Activated CD4-positive, alpha-beta T cell treated with anti-CD3 and anti-CD28 coated beads for 36 hours (primary cell): ENCODE measurements around the gene PPP1R36. TPM values are rescaled to one million over a fixed set of nuclear protein-coding genes. Genes with fewer than 3 reads are reported as not detected.

ENCODE experiments used
- ATAC-seq: fragments of 200-7000 bp; cut with Tn5 transposase; one replicate; pipeline ENCODE4 v1.10.0; 2021; ENCODE audit warnings: mild to moderate bottlenecking, moderate library complexity
- CTCF ChIA-PET: fragments of 350-600 bp; sonication (Branson Sonifier 250); formaldehyde crosslinking; loops from one replicate; lab custom pipeline; 2021; ENCODE audit warnings: antibody characterized with exemption; lab: Charles Lee
- POLR2A ChIA-PET: fragments of 350-600 bp; sonication (Branson Sonifier 250); formaldehyde crosslinking; loops from one replicate; lab custom pipeline; 2021; ENCODE audit warnings: antibody characterized with exemption, inconsistent platforms; lab: Charles Lee
- DNase-seq: peaks from one replicate; pipeline ENCODE4 v3.0.0-alpha.2; 2020
- H3K27ac Mint-ChIP-seq: one replicate; pipeline ENCODE4 v1.8.0; 2021; ENCODE audit warnings: mixed read lengths
- H3K27me3 Mint-ChIP-seq: one replicate; pipeline ENCODE4 v1.8.0; 2021; ENCODE audit warnings: mixed read lengths
- H3K36me3 Mint-ChIP-seq: one replicate; pipeline ENCODE4 v1.8.0; 2021; ENCODE audit warnings: low read depth, mixed read lengths
- H3K4me1 Mint-ChIP-seq: one replicate; pipeline ENCODE4 v1.8.0; 2021; ENCODE audit warnings: mixed read lengths
- H3K4me3 Mint-ChIP-seq: one replicate; pipeline ENCODE4 v1.8.0; 2021; ENCODE audit warnings: mild to moderate bottlenecking, moderate library complexity, mixed read lengths
- H3K9me3 Mint-ChIP-seq: one replicate; pipeline ENCODE4 v1.8.0; 2021; ENCODE audit warnings: low read depth, mixed read lengths
- intact Hi-C, 2 experiments: fragments of 100-400 bp; cut with DNase I in 1 of 2; cut with micrococcal nuclease in 1 of 2; formaldehyde crosslinking; loops; one replicate each; pipeline versions ENCODE4 v1.14.2 to v1.15.1; 2022 to 2024; cut with DNase I, micrococcal nuclease
- total RNA-seq, 2 experiments: library from RNA; stranded (reverse); gene quantifications; one replicate each; pipeline ENCODE4 v1.2.3, GENCODE V29; 2021

Gene PPP1R36
- total RNA-seq, 2 experiments from 2014 or later = 0.14 TPM; not detected in 1

DNA sequence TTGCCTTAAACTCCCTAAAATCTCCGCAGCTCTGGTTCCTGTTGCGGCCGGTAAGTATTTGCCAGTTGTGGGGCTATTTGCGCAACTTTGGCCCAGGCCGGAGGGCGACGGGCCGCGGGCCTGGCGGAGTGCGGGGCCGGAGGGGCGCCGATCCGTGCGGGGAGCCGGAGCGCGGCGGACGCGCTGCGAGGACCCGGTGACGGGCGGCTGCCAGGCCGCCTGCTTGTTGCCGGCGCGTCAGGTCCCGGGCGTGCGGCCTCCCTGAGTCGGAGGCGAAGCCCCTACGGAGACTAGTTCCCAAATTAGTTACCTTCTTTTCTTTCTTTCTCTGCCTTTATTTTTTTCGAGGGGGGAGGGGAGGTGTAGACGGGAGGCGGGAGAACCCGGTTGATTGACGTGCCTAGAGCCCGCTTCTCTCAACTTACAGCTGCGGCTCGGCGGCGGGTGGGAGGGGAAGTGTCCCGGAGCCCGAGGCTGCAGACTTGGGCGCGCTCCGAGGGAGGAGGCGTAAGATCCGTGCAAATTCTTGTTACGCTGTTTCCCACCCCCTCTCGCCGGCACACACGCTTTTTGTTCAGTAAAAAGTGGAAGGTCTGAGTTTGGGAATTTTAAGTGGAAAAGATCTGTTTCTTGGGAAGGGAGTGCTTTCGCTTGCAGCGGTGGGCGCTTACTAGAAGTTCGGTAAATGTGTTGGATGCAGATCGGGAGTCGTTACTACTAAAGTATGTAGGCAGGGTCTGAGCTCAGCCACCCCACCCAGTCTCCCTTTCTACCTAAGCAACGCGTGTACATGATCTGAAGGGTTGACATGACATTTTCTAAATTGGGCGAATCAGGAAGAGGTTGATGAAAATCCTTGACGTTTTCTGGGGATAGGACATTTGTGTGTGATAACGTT, 44.6 kb upstream of the PPP1R36 start:
- Mint-ChIP-seq H3K27ac (peak overlapping the region; percentile 97), H3K9me3 (no peaks in the 10 kb centered on the region), H3K4me1 (peaks cover 51% of the 10 kb centered on the region), H3K36me3 (peaks cover 43% of the 10 kb centered on the region), H3K27me3 (no peaks in the 10 kb centered on the region), H3K4me3 (peak overlapping the region; percentile 98)
- DNase-seq = peak; percentile 94
- ChIA-PET POLR2A (interaction anchor here (0.7 to 1.0 kb wide), 3 partner anchors 40 to 117 kb away, joined by 3 to 4 read pairs (median 3); partner anchors contain the start of genes AKAP5 and MTHFD1), CTCF (interaction anchor here (0.9 to 1.2 kb wide), 3 partner anchors 21 to 167 kb away, joined by 3 to 7 read pairs (median 3); no protein-coding TSS in a partner anchor)
- intact Hi-C loops = loop anchor here (1.0 to 10.0 kb wide), 12 partner anchors 38 to 1030 kb away; partner anchors contain the start of genes WDR89 (in 2 of the 2), AKAP5 (in 1 of the 2), FNTB (in 1 of the 2) and FUT8 (in 1 of the 2)
- peak; percentile 38 for ATAC-seq

DNA sequence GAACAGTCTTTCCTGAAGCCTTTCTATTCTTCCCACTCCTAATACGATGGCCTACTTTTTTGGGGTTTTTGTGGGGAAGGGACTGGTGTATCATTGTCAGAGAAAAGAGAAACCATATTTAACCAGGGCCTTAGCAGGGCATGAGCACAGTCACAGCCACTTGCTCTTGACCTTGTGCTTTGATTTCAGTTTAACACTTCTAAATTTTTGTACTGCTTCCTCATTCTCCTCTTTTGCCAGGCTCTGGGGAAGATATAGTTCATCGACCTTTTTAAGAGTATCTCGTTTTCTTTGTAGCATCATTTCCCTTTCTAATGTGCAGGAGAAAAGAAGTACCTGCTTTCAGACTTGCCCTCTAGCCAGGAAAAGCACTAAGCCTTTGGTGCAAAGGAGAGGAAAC, 43.0 kb upstream of the PPP1R36 start:
- Mint-ChIP-seq H3K27me3 (no peaks in the 10 kb centered on the region), H3K4me3 (peak overlapping the region; percentile 98), H3K4me1 (peaks cover 60% of the 10 kb centered on the region), H3K9me3 (no peaks in the 10 kb centered on the region), H3K27ac (peak overlapping the region; percentile 95), H3K36me3 (peaks cover 45% of the 10 kb centered on the region)
- POLR2A ChIA-PET = no interaction called here
- ATAC-seq = no peak
- DNase-seq = no peak
- CTCF ChIA-PET = no interaction called here
- intact Hi-C loops = loop anchor here (5.0 to 10.0 kb wide), 6 partner anchors 642 to 1032 kb away; partner anchors contain the start of genes FUT8 (in 1 of the 2), PPP2R5E (in 1 of the 2), SGPP1 (in 1 of the 2) and WDR89 (in 1 of the 2)

DNA sequence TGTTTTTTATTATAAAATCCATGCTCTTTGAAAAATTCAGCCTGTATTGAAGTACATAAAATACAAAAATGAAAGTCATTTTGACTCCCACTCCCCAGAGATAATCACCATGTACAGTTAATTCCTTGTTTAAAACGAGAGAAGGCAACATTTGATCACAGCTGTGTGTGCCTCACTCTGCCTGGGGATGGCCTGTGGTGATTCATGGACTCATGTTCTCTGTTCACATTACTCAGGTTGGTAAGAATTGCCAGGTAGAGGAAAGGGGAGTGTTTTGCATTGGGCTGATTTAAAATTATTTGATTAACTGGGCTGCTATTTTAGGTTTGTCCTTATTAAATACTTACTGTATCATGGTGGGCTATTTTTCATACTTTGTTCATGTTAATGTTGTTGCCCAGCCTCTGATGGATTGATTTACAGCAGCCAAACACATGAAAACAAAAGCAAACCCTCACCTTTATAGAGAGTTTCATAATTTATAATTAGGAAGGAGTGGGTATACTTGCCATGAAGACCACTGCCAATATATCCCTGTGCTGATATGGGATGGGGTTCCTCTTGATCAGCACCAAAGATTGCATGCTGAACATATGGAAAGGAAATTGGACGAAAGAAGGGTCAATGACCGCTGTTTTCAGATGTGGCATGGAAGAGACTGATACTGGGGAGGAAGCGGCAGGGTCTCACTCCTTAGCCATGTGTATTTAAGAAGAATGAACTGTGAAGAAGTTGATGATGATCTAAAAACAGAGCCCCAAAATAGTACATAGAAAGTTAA, 42.2 kb upstream of the PPP1R36 start:
- ChIA-PET CTCF (interaction anchor here (0.6 to 1.3 kb wide), 4 partner anchors 11 to 41 kb away, joined by 3 read pairs; no protein-coding TSS in a partner anchor), POLR2A (interaction anchor here (0.7 to 1.5 kb wide), 4 partner anchors 33 to 707 kb away, joined by 3 to 5 read pairs (median 4); partner anchors contain the start of genes HSPA2 and MTHFD1)
- Mint-ChIP-seq H3K36me3 (peaks cover 37% of the 10 kb centered on the region), H3K27ac (peak overlapping the region; percentile 95), H3K4me3 (peak overlapping the region; percentile 98), H3K27me3 (no peaks in the 10 kb centered on the region), H3K9me3 (no peaks in the 10 kb centered on the region), H3K4me1 (peaks cover 62% of the 10 kb centered on the region)
- DNase-seq = peak; percentile 73
- ATAC-seq = peak; percentile 9
- intact Hi-C loops = loop anchor here (5.0 to 10.0 kb wide), 6 partner anchors 643 to 1033 kb away; partner anchors contain the start of genes FUT8 (in 1 of the 2), PPP2R5E (in 1 of the 2), SGPP1 (in 1 of the 2) and WDR89 (in 1 of the 2)

DNA sequence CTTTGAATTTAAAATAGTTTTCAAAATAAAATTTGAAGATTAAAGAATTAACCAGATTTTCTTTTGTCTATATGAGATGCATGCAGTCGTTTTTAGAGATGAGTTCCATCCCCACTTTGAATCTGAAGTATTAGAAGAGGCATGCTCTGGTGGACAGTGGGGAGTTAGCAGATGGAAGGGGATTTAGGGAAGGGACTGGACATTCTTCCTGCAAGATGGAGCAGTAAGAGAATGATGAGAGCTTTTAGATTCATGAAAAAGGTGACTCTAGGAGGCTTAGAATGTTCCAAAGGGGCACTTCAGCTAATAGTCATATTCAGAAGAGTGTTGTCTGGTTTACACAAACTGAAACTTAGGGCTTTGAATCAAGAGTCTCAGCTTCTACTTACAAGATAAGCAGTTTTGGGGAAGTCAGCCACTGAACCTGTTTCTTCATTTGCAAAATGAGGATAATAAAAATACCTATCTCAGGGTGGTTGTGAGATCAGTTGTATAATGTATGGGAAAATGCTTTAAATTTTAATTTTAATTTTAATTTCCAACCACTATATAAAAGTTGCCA, 41.5 kb upstream of the PPP1R36 start:
- H3K27me3 Mint-ChIP-seq = no peaks in the 10 kb centered on the region
- peaks cover 33% of the 10 kb centered on the region for H3K36me3 Mint-ChIP-seq
- DNase-seq (no peak), ATAC-seq (no peak)
- intact Hi-C loops = loop anchor here (5.0 to 10.0 kb wide), 6 partner anchors 643 to 1033 kb away; partner anchors contain the start of genes FUT8 (in 1 of the 2), PPP2R5E (in 1 of the 2), SGPP1 (in 1 of the 2) and WDR89 (in 1 of the 2)
- ChIA-PET CTCF (interaction anchor here (0.6 to 1.3 kb wide), 8 partner anchors 12 to 79 kb away, joined by 3 to 4 read pairs (median 3); partner anchors contain the start of gene HSPA2), POLR2A (interaction anchor here (0.8 to 1.5 kb wide), 3 partner anchors 32 to 120 kb away, joined by 3 to 5 read pairs (median 4); partner anchors contain the start of genes HSPA2 and MTHFD1)
- H3K9me3 Mint-ChIP-seq = no peaks in the 10 kb centered on the region
- peak overlapping the region; percentile 98 for H3K4me3 Mint-ChIP-seq
- H3K4me1 Mint-ChIP-seq = peaks cover 62% of the 10 kb centered on the region
- peak overlapping the region; percentile 95 for H3K27ac Mint-ChIP-seq

DNA sequence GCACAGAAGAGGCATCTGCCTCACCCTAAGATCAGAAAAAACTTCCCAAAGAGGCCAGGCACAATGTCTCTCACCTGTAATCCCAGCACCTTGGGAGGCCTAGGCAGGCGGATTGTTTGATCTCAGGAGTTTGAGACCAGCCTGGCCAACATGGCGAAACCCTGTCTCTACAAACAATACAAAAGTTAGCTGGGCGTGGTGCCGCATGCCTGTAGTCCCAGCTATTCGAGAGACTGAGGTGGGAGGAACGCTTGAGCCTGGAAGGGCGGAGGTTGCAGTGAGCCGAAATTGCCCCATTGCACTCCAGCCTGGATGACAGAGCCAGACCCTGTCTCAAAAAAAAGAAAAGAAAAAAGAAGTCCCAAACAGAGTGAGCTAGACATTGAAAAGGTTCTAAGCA, 40.7 kb upstream of the PPP1R36 start:
- Mint-ChIP-seq H3K27me3 (no peaks in the 10 kb centered on the region), H3K27ac (peak overlapping the region; percentile 85), H3K9me3 (no peaks in the 10 kb centered on the region), H3K36me3 (peaks cover 33% of the 10 kb centered on the region), H3K4me1 (peaks cover 66% of the 10 kb centered on the region), H3K4me3 (peak overlapping the region; percentile 24)
- DNase-seq (no peak), ATAC-seq (no peak)
- ChIA-PET POLR2A (interaction anchor here (1.5 kb wide), 1 partner anchor 32 kb away, joined by 4 read pairs; the partner anchor contains the start of gene HSPA2), CTCF (interaction anchor here (0.7 to 2.8 kb wide), 7 partner anchors 12 to 165 kb away, joined by 3 to 20 read pairs (median 3); partner anchors contain the start of gene HSPA2)
- intact Hi-C loops = loop anchor here (5.0 to 10.0 kb wide), 6 partner anchors 644 to 1034 kb away; partner anchors contain the start of genes FUT8 (in 1 of the 2), PPP2R5E (in 1 of the 2), SGPP1 (in 1 of the 2) and WDR89 (in 1 of the 2)

DNA sequence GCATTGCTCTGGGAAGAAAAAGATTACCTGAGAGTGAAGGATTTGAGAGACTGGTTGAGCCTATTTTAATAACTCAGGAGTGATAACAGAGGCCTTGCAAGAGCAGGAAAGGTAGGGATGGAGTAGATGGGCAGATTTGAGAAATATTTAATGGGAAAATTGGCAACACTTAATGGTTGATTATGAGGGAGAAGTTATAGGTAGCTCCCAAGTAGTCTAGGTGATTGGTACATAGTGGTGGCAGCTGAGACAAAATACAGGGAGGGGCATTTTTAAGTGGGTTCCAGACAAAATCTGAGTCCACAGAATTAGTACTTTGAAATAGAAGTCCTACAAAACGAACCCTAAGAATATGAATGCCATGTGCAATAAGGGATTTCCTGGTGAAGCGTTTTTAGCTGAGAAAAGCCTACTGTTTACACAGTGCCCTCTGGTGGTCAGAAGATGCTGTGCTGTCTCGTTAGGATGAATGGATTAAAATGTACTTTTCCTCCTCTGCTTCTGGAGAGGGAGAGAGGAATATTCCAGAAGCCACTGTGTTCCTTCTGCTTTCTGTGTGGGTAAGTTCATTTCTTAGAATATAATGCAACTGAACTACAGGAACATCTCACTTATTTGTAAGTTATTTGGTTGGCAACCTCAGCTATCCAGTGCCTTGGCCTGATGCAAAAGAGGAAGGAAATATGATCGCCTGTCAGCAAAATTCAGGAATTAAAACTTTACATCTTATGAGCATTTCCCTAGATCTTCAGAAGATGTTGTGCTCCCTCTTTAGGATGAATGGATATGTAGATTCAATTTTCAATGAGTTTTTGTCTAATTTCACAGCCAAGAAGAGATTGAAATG, 38.7 kb upstream of the PPP1R36 start:
- DNase-seq = peak; percentile 76
- ChIA-PET POLR2A (interaction anchor here (0.9 to 1.2 kb wide), 3 partner anchors 9 to 124 kb away, joined by 3 to 8 read pairs (median 3); partner anchors contain the start of gene HSPA2), CTCF (interaction anchor here (0.6 to 2.8 kb wide), 29 partner anchors 9 to 171 kb away, joined by 3 to 34 read pairs (median 6); partner anchors contain the start of genes HSPA2 and MTHFD1)
- ATAC-seq = no peak
- Mint-ChIP-seq H3K27ac (peak overlapping the region; percentile 85), H3K9me3 (no peaks in the 10 kb centered on the region), H3K4me3 (peak overlapping the region; percentile 24), H3K36me3 (peaks cover 24% of the 10 kb centered on the region), H3K4me1 (peaks cover 73% of the 10 kb centered on the region), H3K27me3 (no peaks in the 10 kb centered on the region)
- intact Hi-C loops = loop anchor here (1.0 to 2.0 kb wide), 3 partner anchors 44 to 167 kb away; no protein-coding TSS in a partner anchor

DNA sequence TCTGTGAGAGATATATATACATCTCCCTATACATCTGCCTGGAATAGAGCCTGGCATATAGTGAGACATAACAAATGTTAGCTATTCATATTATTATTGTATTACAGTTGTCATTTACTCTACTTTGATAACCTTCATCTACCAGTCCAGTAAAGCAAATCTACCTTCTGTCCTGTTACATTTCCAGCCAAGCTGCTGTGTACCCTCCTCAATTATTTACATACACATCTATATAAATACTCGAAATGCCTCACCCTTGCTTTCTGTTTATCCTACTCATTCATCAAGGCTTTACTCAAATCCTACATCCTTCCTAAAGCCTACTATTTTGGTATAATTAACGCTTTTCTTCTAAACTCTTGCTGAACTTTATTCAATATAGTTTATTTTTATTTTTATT, 36.5 kb upstream of the PPP1R36 start:
- ChIA-PET POLR2A (no interaction called here), CTCF (interaction anchor here (1.2 kb wide), 1 partner anchor 10 kb away, joined by 3 read pairs; the partner anchor contains the start of gene ZBTB25)
- DNase-seq = no peak
- Mint-ChIP-seq H3K4me3 (no peak overlapping the region), H3K4me1 (peaks cover 70% of the 10 kb centered on the region), H3K27ac (no peak overlapping the region), H3K9me3 (no peaks in the 10 kb centered on the region), H3K27me3 (no peaks in the 10 kb centered on the region), H3K36me3 (peaks cover 16% of the 10 kb centered on the region)
- intact Hi-C loops = no loop called here
- ATAC-seq = no peak

DNA sequence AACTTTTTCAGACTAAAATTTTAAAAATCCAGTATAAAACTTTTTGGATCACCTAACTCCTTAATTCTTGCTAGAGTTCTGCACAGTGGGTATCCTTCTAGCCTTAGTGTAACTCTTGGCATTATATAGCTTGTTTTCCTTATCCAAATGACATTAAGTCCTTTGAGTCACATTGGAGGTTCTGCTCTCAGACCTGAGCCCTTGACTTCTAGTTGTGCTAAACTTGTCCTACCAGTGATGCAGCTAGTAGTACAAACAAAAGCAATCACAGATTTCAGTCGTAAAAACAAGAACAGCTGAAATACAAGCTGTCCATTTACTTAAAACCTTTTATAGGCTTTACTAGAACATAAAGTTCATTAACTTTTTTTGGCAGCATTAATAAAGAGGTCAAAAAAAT, 34.7 kb upstream of the PPP1R36 start:
- H3K4me3 Mint-ChIP-seq = no peak overlapping the region

DNA sequence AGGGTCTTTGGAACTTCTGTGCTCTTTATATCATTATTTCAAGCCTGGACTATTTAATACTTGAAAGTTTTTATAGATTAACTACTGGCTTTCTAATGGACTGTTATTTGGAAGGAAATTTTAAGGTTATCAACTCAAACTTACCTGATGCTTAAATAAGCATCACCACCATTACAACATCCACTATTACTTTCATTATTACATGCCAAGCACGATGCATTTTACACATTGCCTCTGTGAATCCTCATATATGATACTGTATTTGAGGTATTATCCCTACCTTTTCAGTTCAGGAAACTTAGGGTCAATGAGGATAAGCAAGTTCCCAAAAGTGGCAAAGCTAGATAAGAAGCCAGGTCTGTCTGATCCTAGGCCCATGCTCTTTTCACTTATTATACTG, 32.8 kb upstream of the PPP1R36 start:
- no peak for DNase-seq
- Mint-ChIP-seq H3K27me3 (no peaks in the 10 kb centered on the region), H3K36me3 (peaks cover 5% of the 10 kb centered on the region), H3K27ac (peak overlapping the region; percentile 6), H3K9me3 (no peaks in the 10 kb centered on the region), H3K4me3 (no peak overlapping the region), H3K4me1 (peaks cover 43% of the 10 kb centered on the region)
- no peak for ATAC-seq
- intact Hi-C loops = no loop called here
- POLR2A ChIA-PET = no interaction called here
- CTCF ChIA-PET = interaction anchor here (1.0 kb wide), 1 partner anchor 38 kb away, joined by 3 read pairs; no protein-coding TSS in a partner anchor

More for the DNA sequence above, 34.7 kb upstream of the PPP1R36 start:
- ATAC-seq (no peak), DNase-seq (no peak)
- H3K36me3 Mint-ChIP-seq = peaks cover 10% of the 10 kb centered on the region
- no peaks in the 10 kb centered on the region for H3K9me3 Mint-ChIP-seq
- ChIA-PET POLR2A (interaction anchor here (0.8 kb wide), 1 partner anchor 18 kb away, joined by 3 read pairs; no protein-coding TSS in a partner anchor), CTCF (interaction anchor here (0.5 to 1.9 kb wide), 9 partner anchors 9 to 171 kb away, joined by 3 to 7 read pairs (median 4); no protein-coding TSS in a partner anchor)
- H3K27me3 Mint-ChIP-seq = no peaks in the 10 kb centered on the region
- peaks cover 53% of the 10 kb centered on the region for H3K4me1 Mint-ChIP-seq
- H3K27ac Mint-ChIP-seq = peak overlapping the region; percentile 31
- intact Hi-C loops = no loop called here
